Stimulated activated CD4-positive, alpha-beta T cell treated with anti-CD3 and anti-CD28 coated beads, Interleukin-1b, Interleukin-23, amount 100 ng/mL, for 1 hour (primary cell): ENCODE results near the gene PARP12.

Experiments
- DNase-seq, 2 donors: peaks; one replicate each; pipeline ENCODE4 v3.0.0-alpha.2; 2020; ENCODE audit warnings: low read depth in 2 of 2

Gene PARP12

GRCh38 chr7:139991911-139992310 lies 70.8 kb downstream of the PARP12 start:
- DNase-seq = no peak

GRCh38 chr7:139991269-139991666 lies 71.5 kb downstream of the PARP12 start:
- no peak for DNase-seq

GRCh38 chr7:139990571-139991268 lies 72.0 kb downstream of the PARP12 start:
- DNase-seq = no peak

- no peak for DNase-seq
Measured at GRCh38 chr7:139990142-139990535, 72.6 kb downstream of the PARP12 start.

- no peak for DNase-seq
Measured at GRCh38 chr7:139989366-139990141, 73.2 kb downstream of the PARP12 start.

GRCh38 chr7:139987691-139988516 lies 74.8 kb downstream of the PARP12 start:
- no peak for DNase-seq

- DNase-seq = no peak
Measured at GRCh38 chr7:139985811-139986210, 76.9 kb downstream of the PARP12 start.

- no peak for DNase-seq
Measured at GRCh38 chr7:139984642-139985539, 77.9 kb downstream of the PARP12 start.

- DNase-seq = no peak
Measured at GRCh38 chr7:139982927-139983920, 79.5 kb downstream of the PARP12 start.

GRCh38 chr7:139981511-139981895 lies 81.2 kb downstream of the PARP12 start:
- no peak for DNase-seq

- no peak for DNase-seq
Measured at GRCh38 chr7:139976838-139977656, 85.7 kb downstream of the PARP12 start.

GRCh38 chr7:139976055-139976837 lies 86.5 kb downstream of the PARP12 start:
- no peak for DNase-seq

GRCh38 chr7:139974179-139974811 lies 88.5 kb downstream of the PARP12 start:
- DNase-seq = no peak
